PC-3 (cell line): ENCODE results near the gene ABAT.

ENCODE experiments used
- CTCF ChIP-seq: fragments of 300-600 bp; sonication (generic); conservative IDR thresholded peaks from 2 replicates; pipeline ENCODE4 v1.5.1; 2017; ENCODE audit warnings: antibody characterized with exemption, low read depth, mild to moderate bottlenecking, low read length
- EZH2 ChIP-seq: fragments of 300-600 bp; sonication (generic); IDR thresholded peaks from one replicate; pipeline ENCODE4 v1.6.1; 2017; ENCODE audit warnings: antibody characterized with exemption, mild to moderate bottlenecking, low read length; ENCODE audit not compliant: unreplicated experiment
- EZH2phosphoT487 ChIP-seq: fragments of 300-600 bp; sonication (generic); IDR thresholded peaks from 2 replicates; pipeline ENCODE4 v1.6.1; 2018; ENCODE audit warnings: mild to moderate bottlenecking, antibody characterized with exemption, low read length, borderline replicate concordance

- TF ChIP-seq CTCF: no peak
- no peak for TF ChIP-seq EZH2phosphoT487
- no peak for TF ChIP-seq EZH2
Observed at GRCh38 chr16:8776129-8776584, 101.7 kb downstream of the ABAT start.
